HG03175 (cell line): Measurements from ENCODE around the gene FOXK1.

Source experiments
- ATAC-seq: cut with Tn5 transposase; IDR thresholded peaks from one replicate; pipeline ENCODE4 v1.9.1; 2021; ENCODE audit warnings: mild to moderate bottlenecking, moderate library complexity; ENCODE audit not compliant: unreplicated experiment

FOXK1 gene

DNA sequence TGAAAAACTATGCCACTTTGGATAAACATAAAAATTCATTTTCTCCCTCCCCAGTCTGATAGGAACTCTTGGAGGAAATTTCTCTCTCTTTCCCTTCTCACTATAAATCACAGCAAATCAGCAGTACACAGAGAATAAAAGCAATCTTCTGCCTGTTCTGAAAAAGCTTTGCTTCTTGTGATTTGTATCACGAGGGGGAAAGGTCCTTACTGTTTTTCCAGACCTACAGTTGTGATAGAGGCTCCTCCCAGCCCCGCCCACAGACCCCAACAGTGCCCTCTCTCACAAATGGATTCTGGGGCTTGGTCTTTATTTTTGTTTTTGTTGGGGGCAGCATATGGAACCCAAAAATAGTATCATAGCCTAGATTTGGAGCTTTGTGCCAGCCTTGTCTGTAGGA lies 12.2 kb downstream of the FOXK1 start:
- ATAC-seq = no peak

DNA sequence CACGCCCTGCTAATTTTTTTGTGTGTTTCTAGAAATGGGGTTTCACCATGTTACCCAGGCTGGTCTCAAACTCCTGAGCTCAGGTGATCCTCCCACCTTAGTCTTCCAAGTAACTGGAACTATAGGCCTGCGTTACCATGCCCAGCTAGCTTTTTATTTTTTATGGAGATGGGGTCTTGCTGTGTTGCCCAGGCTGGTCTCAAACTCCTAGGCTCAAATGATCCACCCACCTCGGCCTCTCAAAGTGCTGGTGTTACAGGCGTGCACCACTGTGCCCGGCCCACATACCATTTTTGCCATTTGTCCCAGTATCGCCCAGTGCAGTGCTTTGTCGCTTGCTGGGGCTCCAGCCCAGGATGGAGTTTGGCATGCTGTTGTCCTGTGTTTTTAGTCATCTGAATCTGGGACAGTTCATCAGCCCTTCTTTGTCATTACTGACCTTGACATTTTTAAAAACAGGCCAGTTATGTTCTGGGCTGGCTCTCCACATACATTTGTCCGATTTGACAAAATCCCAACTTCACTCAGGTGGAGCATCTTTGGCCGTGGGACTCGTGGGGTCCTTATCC lies 16.7 kb downstream of the FOXK1 start:
- ATAC-seq = no peak

DNA sequence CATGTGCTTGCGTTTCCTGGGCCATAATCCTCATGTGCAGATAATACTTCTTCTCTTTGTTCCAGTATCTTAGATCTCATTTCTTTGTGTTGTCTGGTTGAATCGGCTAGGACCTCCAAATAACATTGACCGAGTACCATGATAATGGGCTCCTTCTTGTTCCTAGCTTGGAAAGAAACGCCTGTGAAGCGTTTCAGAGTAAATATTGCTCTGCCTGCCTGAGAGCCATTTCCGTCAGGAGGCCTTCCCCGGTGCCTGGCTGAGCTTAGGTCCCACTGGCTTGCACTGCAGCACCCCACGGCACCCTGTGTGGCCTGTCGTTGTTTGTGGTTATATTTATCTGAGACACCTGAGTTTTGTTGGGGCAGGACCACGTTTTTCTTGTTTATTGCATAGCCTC lies 17.7 kb downstream of the FOXK1 start:
- ATAC-seq = no peak

DNA sequence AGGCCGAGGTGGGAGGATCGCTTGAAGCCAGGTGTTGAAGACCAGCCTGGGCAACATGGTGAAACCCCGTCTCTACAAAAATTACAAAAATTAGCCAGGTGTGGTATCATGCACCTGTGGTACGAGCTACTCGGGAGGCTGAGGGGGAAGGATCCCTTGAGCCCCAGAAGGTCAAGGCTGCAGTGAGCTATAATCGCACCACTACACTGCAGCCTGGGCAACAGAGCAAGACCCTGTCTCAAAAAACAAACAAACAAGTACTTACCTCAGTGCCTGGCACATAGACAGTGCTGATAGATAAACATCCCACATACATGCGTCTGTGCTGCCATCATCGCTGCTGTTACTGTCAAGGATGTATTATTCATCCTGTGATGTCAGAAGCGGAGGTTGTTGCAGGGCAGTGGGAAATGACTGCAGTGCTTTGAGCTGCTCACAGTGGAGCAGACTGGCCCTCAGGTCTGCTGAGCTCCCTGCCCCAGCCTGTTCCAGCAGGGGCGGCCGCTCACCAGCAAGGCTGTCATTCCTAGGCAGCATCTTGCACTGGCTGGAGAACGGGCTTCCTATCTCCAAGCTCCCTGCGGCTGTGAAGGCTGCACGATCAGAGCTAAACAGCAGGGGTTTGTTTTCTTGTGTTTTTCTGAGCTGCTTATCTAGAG lies 18.6 kb downstream of the FOXK1 start:
- ATAC-seq = no peak

DNA sequence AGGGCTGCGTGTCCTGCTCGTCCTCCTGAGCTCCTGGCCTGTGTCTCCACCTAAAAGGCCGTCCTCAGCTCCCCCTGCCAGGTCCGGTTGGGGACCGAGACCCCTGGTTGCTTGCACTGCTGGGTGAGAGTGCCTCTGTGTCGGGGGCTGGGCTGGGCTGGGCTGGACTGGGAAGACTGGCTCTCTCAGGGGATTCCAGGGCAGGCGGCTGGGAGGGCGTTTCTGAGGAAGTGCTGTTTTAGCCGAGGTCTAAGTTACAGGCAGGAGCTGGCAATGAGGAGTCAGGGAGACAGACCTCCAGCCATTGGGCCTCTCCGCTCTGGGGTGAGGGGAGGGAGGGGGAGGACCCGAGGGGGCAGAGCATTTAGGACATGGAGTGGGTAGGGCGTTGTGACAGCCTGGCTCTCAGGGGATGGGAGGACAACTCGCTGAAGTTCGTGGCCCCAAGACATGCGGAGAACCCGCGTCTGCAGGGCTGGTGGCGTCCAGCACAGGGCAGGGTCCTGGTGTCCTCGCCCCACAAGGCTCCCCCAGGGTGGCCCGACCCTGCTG lies 20.9 kb downstream of the FOXK1 start:
- no peak for ATAC-seq

DNA sequence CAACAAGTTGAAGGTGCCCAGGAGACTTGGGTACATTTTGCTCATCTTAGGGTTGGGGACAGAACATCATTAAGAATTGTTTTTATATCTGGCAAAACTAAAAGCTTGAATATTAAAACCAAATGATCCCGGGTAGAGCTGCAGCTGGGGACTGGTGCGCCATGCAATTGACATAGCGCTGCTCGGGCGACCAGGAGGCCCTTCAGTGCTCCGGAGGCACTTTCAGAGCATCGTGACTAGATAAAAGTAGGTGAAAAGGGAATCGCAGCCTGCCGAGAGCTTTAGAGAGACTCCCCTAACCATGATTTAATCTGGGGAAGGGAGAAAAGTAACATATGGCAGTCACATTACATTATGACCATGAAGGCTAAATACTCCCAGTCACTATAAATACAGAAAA lies 21.4 kb downstream of the FOXK1 start:
- no peak for ATAC-seq

DNA sequence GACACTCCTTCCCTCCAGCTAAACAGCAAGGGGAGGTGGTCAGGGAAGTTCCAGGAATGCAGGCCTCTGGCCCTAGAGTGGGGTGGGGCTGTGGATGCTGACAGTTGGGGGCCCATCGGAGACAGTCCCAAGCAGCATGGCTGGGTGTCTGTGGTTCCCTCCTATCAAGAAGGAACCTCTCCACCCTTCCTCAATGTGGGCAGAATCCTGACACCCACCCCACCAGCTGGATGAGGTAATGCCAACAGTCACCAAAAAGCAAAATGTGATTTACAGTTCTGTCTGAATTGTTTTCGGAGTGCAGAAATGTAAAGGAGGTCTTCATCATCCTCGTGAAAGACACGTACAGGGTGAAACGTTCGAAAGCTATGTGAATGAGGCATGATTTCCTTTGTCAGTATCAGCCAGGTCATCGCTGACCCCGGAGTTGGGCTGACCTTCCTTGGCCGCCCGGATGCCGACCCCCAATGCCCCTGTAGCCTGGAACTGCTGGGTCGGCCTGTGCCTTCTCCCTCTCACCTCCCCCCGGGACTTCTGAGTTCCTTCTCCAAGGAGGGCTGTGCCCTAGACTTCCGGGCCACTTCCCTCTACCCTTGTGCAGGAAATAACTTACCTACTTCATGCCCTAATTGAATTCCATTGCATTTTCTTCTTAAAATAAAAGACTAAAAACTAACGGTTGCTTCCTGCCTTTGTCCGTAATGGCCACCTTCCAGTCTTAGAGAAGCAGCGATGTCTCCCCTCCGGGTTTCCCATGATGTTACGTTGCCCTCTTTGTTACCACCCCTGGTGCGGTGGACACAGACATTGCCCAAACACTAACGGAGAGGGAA lies 24.5 kb downstream of the FOXK1 start:
- no peak for ATAC-seq

DNA sequence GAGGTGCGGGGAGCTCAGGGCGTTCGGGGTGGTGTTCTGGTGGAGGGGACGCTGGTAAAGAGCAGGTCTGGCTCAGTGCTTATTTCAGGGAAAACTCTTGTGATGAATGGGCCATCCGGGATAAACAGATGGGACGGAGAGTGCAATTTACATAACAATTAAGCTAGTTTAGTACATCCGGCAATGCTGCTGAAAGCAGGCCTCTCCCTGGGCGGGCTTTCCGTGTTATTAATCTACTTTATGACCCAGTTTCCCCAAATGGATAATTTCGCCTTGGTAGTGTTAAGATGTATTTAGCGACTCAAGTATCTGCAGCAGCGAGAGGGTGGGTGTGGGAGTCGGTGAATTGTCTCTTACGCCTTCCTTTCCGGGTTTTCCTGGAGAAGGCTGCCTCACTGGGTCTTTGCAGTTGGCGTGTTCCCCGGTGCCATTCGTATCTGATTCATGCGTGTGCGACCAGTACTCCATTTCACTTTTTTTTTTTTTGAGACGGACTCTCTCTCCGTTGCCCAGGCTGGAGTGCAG lies 25.2 kb downstream of the FOXK1 start:
- no peak for ATAC-seq

DNA sequence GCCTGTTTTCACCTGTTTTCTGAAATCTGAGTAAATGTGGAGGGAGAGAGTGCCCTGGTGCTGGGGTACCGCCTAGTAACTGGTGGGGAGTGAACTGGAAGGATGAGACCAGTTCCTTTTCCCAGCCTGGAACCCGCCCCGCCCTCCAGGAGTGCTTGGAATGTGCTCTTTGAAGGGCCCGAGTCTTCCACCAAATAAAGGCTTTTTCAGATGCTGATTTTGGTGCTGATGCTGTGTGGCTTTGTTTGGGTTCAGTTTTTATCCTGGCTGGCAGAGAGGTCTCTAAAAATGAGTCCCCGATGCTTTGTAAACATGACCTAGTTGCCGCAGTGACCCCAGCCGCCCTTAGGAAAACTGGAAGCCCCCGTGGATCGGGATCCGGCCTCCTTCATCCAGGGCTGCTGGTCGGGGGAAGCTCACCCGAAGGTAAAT lies 25.9 kb downstream of the FOXK1 start:
- no peak for ATAC-seq

DNA sequence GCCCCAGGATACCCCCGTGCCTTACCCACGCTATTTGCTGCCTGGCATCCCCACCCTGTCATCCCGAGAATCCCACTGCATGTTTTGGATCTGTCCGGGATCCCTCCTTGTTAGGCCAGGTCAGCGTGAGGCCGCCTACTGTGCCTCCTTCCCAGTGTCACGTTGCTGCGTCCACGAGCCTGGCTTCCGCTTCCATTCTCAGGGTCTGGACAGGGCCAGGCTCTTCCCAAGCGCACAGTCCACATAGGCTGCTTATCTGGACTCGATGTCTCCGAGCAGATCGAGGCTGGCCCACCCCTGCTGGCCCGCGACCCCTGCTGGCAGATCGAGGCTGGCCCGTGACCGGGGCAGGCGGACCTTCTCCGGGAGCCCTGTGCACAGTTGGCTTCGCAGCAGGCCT lies 27.1 kb downstream of the FOXK1 start:
- no peak for ATAC-seq

DNA sequence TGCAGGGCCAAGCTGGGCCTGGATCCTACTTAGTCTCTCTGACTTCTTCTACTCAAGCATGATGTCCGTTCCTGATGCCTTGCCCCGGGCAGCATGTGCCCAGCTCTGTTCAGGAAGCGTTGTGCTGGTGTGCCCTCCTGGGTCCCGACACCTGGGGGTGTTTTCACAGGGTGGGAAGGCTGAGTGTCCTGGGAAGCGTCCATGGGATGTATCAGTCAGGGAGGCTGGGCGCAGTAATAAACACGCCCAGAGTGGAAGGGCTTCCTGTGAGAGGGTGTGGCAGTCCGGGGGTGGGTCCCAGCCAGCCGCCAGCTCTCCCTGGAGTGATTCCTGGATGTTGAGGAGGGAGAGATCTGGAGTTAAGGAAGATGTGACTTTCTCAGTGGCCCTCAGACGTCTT lies 29.0 kb downstream of the FOXK1 start:
- no peak for ATAC-seq

DNA sequence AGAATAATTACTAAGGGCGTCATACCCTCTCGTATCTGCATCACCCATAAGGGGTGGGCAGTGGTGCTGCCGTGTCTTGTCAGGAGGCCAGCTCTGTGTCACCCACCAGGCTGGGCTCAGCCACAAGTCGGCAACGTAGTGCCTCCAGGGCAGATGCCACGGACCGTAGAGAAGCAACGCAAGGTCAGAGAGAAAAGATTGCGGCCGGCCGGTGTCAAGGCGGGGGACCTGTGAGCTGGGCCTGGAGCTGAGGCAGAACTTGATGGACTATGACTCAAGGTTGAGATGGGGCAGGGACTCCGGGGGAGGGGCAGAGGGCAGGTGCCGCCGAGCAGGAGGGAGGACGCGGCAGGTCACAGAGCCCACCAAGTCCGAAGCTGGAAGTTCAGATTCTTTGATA lies 29.5 kb downstream of the FOXK1 start:
- ATAC-seq = no peak

DNA sequence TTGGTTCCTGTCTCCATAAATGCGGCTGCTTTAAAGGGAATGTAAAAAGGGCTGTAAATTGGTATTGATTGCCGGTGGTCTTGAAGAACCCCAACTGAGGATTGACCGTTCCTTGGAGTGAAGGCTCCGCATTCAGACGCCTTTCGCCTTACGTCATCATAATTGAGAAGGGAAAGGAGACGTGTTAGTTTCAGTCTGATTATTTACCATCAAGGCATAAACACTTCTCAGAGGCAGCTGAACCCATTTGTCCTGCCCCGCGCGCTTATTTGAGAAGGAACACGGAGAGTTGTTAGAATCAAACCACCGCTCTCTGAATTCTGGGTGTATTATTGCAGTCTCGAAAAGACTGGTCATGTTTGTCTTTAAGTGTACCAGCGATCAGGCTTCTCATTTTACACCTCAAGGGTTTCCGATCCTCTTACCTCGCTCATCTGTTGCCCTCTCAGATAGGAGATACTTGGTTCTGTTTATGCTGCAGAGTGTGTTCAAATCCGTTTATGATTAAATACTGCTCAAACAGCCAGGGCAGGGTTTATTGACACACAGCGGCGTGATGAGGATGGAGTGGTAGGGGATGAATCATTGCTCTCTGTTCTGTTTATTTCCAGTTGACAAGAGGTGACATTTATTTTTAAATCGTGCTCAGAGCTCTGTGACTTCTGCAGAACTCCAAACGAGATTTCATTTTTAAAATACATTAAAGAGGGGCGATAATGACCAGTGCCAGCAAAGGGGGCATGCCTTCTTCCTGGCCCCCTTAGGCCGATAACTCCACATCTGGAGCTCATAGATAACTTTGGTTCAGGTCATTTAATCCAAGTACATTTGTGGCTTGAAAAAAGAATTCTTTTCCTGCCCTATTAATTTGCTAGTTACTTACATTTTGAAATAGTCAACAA lies 30.4 kb downstream of the FOXK1 start:
- peak; percentile 76 for ATAC-seq

DNA sequence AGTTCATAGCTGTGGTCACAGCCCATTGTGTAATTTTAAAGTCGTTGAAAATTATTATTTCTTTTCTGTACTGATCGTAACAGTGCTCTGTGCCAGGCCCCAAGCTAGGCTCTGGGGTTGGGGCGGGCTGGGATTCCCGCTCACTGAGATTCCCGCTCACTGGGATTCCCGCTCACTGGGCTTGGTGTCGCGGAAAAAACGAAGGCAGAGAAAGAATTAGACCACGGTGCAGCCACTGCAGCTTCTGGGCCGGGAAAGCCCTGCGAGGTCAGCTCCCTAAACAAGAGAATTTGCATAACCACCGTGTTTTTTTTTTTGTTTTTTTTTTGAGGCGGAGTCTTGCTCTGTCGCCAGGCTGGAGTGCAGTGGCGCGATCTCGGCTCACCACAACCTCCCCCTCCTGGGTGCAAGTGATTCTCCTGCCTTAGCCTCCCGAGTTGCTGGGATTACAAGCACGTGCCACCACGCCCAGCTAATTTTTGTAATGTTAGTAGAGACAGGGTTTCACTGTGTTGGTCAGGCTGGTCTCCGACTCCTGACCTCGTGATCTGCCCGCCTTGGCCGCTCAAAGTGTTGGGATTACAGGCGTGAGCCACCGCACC lies 31.2 kb downstream of the FOXK1 start:
- no peak for ATAC-seq

DNA sequence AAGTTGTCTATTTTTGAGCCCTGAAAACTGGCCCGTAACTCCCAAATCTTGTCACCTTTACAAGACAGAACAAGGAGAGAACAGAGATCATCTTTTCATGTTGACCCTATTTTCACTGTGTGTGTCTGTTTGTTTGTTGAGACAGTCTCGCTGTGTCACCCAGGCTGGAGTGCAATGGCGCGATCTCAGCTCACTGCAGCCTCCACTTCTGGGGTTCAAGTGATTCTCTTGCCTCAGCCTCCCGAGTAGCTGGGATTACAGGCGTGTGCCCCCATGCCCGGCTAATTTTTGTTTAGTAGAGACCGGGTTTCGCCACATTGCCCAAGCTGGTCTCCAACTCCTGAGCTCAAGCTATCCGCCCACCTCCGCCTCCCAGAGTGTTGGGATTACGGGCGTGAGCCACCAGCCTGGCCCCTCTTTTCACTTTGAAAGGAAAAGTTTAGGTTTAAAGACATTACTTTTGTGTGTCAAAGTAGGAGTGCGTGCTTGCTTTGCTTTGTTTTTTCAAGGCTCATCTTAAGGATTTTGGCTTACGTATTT lies 32.1 kb downstream of the FOXK1 start:
- no peak for ATAC-seq

DNA sequence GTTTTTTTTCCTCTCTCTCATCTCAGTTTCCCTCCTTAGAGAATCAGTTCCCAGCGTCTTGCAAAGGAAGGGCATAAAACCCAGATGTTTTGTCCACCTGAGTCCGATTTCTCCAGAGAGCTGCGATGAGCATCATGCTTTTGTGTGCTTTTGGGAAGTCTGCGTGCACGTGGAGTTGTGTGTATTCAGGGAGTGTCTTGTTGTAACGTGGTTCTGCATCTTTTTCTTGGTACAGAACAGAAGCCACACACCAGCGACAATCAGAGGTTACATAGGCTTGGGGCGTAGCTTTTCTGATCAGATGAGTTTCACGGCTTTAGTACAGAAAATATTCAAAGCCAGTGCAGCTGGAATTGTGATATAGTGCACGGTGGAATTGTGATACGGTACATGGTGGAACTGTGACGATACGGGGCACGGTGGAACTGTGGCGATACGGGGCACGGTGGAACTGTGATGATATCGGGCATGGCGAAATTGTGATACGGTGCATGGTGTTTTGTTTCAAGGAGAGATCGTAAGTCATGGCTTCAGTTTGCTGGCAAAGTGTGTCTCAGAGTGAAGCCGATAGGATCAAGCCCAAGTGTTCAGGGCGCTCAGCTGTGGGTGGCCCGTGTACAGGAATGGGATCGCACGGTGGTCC lies 32.8 kb downstream of the FOXK1 start:
- ATAC-seq = no peak

DNA sequence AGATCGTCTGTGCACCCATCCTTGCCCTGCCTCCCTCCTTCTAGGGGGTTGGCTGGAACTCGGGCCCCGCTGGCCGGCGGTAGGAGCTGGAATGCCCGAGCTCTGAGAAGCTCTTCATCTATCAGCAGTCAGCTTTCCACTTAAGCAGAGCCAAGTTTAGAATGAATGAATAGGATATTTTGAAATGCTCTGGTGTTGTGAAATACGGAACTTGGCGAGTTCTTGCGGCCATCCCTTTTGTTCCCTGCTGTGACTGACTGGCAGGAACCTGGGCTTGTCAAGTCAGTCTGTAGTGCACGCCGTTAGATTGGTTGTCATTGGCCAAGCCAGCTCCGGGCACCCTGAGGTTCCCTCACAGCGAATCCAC lies 33.3 kb downstream of the FOXK1 start:
- no peak for ATAC-seq

DNA sequence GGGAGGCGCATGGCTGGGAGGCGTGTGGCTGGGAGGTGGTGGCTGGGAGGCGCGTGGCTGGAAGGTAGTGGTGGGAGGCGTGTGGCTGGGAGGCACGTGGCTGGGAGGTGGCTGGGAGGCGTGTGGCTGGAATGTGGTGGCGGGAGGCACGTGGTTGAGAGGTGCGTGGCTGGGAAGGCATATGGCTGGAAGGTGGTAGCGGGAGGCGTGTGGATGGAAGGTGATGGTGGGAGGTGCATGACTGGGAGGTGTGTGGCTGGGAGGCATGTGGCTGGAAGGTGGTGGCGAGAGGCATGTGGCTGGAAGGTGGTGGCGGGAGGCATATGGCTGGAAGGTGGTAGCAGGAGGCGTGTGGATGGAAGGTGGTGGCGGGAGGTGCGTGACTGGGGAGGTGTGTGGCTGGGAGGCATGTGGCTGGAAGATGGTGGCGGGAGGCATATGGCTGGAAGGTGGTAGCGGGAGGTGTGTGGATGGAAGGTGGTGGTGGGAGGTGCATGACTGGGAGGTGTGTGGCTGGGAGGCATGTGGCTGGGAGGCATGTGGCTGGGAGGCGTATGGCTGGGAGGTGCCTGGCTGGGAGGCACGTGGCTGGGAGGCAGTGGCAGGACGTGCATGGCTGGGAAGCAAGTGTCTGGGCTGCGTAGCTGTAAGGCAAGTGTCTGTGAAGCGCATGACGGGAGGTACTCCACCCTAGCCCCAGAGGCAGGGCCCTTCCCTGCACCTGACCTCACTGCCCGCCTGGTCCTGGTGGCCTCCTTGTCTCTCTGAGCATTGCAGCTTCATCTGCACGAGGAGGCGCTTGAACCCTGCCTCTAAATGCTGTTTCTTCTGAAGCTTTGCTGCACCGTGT lies 35.1 kb downstream of the FOXK1 start:
- ATAC-seq = no peak

DNA sequence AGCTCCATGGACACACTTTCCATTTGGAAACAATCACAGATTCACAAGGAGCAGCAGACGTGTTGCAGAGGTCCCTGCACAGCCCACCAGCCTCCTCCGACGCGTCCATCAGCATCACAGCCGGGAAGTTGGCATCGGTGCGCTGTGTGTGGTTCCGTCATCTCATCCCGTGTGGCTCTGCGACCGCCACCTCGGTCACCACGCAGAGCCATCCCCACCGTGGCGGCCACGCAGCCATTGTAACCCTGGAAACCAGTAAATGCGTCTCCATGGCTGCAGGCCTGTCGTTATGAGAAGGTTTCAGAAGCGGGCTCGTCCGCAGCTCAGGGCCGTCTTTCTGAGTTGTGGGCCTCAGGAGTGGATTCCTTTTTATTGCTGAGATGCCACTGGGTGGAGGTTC lies 36.0 kb downstream of the FOXK1 start:
- no peak for ATAC-seq
